Activated CD4-positive, alpha-beta T cell treated with anti-CD3 and anti-CD28 coated beads, Interleukin-2, amount 50 U/mL, for 16 hours (primary cell): Measurements from ENCODE around the gene SHISA7.
"Not testable (repeated sequence)": the region's sequence is repeated elsewhere in the genome, so short reads cannot be mapped to it uniquely, and the experiment has no call there.

Source experiments
- DNase-seq: peaks from one replicate; pipeline ENCODE4 v3.0.0-alpha.2; 2020

SHISA7 gene

DNA sequence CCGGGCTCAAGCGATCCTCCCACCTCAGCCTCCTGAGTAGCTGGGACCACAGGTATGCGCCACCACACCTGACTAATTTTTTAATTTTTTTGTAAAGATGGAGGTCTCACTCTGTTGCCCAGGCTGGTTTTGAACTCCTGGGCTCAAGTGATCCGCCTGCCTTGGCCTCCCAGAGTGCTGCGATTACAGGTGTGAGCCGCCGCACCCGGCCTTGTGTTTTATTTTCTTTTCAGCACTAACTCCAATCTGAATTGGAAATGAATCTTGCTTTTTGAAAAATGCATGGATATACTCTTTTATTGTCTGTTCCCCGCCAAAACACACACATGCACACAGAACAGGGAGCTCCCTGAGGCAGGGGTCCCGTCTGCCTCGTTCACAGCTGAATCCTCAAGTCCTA is 19.6 kb upstream of the SHISA7 start:
- no peak for DNase-seq

DNA sequence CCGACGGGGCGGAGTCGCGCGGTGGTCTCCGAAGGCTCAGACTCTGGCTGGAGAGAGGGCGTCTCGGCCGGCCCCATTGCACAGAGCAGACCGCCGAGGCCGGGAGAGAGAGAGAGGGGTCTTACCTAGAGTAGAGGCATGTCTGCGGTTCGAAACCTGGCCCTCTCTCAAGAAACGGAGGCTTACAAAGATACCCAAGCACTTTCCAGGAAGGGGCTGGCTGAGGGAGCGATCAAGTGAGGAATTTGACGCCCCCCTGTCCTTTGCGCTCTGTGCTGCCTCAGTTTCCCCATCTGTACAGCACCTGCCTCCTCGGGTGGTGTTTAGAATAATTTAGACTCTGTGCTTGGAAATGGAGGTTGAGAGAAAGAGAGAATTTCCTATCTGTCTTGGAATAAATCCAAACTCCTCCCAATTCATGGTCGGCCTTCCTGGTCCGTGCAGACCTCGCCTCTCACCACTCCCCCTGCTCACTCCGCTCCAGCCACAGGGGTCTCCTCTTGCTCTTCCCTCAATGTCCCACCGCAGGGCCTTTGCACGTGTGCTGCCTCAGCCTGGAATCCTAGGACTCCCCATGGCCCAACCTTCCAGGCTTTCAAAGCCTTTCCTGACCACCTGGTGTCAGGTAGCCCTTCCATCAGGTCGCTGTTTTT is 19.0 kb upstream of the SHISA7 start:
- no peak for DNase-seq

DNA sequence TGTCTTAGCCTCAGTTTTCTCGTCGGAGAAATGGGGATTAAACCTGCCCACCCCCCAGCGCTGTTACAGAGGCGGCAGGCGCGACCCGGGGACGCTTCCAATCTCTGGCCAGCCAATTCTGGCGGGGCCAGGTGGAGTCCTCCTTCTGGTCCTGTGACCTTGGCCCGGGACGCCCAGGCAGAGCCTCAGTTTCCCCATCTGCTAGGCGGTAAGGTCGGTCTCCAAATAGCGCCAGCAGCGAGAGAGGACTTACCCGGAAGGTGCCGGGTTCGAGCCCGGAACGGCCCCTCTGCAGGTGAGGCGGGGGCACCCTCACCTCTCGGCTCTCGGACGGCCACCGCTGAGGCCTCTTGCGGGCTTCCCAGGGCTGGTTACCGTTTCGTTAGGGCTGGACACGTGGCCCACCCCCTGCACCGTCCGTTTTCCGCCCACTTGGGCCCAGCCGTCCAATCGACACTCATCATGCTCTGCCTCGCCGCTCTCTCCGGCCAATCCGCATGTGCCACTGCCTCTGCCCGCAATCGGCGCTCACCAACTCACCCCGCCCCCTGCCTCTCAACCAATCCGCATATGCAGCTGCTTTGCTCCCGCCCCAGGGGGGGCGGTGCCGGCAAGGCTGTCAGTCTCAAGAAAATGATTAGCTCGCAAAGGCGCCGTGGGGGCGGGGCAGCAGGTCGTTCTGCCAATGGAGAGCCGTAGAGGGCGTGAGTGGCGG is 18.3 kb upstream of the SHISA7 start, which contains the start of gene ISOC2:
Gene ISOC2, minus strand, starts transcription at position 384 of the 715 bp plus-strand sequence. CDS start 5,156 bp downstream, outside the sequence.
- peak; percentile 100 for DNase-seq

DNA sequence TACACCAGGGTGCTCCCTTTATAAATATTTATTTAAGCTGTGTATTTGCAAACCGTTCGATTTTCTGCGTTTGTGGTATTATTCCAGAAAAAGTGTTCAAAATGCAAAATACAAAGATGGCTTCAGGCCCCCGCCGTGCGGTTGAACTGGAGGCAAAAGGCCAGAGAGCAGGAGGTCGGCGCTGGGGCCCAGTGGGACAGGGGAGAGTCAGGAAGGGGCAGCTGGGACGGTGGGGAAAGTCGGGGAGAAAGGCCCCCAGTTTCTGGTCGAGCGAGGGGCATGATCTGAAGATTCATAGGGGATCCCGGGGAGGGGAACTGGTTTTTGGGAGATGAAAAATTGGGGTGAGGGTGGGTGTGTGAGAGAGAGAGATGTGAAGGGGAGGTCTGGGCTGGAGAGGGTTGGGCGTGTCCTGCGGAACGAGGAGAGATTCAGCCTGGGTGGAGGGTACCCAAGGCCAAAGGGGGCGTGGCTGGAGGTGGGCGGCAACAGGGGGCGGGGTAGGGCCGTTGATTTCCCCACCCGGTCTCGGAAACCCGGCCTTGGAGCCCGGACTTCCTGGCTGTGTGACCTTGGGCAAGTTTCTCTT is 17.7 kb upstream of the SHISA7 start:
- peak; percentile 65 for DNase-seq

DNA sequence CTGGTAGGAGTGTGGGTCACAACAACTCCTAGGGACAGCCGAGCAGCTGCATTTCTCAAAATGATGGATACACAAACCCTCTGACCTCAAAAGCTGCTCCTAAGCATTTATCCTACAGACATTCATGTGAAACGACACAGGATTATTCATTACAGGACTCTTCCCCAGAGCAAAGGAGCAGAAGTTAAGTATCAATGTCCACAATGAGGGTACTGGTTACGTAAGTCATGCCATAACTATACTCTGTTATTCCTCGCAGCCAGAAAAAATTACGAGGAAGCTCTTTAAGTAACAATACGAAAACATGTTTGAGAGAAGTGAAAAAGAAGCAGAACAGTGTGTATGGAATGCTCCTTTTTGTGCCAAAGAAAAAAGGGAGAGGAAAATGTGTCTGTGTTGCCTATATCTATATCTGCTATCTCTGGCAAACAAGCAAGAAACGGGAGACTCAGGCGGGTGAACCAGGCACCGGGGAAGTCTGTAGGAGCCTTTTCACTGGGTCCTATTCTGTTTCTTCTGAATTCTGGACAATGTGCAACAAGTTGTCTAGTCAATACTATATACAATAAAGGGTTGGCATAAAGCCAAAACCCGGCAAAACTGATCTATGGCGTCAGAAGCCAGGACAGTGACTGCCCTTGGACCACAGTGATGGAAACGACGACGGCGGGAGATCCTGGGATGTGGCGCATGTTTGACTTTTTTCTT is 17.0 kb upstream of the SHISA7 start:
- DNase-seq, result no peak

DNA sequence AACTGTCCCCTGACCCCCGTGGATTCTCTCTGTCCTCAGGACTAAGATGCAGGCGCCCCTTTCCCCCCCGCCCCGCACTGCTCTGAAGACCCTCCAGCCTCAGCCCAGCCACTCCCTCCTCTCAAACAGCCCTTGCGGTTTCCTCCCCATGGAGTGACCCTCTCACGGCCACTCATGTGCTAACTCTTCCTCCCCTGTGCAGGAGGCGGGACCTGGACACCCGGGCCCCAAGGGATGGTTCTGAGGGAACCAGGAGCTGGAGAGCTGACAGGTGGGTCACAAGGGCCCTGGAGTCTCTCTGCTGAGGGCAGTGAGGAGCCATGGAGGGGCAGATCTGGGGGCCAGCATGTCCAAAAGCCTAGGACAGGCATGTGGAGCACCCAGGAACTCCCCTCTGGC is 16.4 kb upstream of the SHISA7 start:
- DNase-seq, result no peak

DNA sequence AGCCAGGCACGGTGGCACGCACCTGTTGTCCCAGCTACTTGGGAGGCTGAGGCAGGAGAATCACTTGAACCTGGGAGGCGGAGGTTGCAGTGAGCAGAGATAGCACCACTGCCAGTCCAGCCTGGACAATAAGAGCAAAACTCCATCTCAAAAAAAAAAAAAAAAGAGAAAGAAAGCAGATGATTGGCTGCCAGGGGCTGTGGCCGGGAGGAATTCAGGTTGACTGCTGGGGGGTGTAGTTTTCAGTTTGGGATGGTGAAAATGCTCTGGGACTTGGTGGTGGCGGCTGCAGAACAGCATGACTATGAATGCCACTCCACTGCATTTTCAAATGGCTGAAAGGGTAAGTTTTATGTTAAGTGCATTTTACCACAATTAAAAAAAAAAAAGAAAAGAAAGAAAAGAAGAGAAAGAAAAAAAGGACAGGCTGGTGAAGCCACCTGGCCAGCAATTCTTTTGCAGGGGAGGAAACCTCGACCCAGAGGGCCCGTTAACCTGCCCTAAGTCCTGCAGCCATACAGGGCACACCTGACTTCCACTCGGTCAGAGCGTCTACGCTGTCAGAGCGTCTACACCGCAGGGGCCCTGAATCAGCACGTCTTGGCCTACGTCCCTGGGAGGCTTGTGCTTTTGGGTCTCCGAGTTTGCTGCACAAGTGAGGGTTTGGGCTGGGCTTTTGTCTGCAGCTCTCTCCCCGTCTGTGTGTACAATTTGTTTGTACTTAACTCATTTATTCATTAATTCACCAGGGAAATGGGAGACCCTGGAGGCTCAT is 14.8 kb upstream of the SHISA7 start:
- no peak for DNase-seq

DNA sequence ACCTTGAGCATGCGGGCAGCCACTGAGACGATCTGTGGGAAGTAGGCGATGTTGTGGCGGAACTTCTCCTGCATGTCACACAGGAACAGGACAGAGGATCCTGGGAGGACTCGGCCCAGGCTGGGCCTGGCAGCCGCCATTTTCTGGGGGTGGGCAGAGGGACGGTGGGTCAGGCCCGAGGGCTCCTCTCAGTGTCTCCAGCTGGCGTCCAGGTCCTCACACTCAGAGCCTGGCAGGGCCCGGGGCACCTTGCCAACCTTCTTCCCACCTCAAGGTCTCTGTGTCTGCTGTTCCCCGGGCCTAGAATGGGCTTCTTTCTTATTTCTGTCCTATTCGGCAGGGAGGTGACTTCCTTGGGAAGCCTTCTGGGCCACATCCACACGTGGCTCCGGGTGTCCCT is 13.2 kb upstream of the SHISA7 start:
- DNase-seq, result no peak

DNA sequence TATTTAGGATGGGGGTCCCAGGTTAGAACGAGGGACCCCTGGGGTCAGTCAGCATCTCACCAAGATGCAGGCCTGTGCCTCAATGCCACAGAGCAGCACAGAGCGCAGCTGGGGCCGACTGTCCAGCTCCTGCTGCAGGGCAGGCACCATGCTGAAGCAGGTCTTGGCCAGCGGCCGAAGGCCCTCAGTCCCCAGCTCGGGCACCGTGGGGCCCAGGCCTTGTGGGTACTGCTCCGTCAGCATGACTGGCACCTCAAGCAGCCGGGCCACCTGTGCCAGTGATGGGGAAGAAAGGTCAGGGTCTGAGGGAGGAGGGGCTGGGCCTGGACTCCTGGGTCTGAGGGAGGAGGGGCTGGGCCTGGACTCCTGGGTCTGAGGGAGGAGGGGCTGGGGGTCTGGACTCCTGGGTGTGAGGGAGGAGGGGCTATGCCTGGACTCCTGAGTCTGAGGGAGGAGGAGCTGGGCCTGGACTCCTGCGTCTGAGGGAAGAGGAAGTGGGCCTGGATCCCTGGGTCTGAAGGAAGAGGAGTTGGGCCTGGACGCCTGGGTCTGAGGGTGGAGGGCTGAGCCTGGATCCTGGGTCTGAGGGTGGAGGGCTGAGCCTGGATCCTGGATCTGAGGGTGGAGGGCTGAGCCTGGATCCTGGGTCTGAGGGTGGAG is 12.6 kb upstream of the SHISA7 start:
- no peak for DNase-seq

DNA sequence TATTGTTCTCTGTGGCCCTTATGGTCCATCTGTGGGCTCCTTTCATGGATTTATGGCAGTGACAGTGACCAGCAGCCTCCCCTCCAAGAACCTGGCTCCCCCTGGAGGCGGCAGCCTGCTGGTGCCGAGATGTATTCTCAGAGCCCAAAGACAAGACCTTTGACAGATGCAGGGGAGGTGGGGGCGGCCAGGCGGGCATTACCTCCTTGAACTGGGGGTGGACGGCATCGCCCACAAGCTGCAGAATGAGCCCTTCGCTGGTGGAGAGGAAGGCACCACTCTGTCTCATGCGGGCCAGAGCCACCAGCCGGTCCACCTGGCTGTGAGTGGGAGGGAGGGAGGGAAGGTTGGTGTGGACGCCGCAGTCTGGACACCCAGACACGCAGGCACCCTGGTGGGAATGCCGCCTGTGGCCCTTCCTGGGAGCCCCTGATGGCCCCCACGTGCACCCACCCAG is 11.7 kb upstream of the SHISA7 start:
- peak; percentile 52 for DNase-seq

DNA sequence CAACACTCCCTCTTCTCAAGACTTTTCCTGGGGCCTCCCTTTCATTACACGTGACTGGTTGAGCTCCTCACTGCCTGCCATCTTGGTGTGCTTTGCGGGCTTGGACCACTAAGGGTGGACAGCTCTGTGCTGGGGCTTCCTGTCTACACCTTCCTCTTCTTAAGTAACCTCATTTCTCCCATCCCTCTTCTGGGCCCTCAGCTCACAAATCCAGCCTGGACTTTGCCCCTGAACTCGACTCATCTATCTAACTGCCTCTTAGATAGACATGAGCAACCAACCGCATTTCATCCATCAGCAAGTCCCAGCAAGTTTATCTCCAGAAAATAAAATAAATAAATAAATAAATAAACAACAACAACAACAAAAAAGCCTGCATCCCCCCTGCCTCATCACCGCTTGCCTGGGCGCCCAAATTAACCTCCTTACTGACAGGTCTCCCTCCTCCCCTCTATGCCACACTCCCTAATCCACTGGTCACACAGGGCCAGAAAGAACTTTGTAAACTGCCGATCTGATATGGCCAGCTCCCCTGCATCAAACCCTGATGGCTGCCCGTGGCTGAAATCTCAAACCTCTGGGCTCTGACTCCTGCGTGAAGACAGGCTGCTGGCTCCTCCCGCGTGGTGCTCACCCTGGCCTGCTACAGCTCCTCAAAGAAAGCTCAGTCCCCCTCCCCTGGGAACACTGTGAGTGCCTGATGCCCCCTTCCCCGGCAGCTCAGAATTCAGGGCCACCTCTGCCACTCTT is 10.6 kb upstream of the SHISA7 start:
- no peak for DNase-seq

DNA sequence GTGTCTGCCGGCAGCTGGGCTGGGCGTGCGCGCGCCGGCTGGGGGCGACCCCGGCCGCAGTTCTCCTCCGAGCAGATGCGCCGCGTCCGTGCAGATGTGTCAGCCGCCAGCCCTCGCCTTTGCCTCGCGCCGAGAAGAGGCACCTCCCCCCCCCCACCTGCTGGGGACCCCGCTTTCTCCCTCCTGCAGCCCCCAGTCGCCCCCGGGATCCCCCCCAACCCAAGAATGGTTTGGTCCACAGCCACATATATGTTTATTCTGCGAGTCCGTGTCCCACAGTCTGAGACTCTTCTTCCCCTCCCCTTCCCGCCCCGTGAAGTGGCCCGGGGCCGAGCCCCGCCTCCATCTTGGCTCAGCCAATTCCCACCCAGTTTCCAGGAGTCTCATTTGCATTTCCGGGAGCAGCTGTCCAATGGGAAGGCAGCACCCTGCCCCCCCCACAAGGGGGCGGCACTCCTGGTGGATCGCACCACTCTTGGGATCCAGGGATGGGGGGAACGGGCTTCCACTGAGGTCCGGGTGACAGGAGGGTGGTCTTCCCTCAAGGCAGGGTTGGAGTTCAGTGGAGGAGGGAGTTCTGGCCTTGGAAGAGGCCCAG is 9.7 kb upstream of the SHISA7 start:
- DNase-seq, result peak; percentile 59

DNA sequence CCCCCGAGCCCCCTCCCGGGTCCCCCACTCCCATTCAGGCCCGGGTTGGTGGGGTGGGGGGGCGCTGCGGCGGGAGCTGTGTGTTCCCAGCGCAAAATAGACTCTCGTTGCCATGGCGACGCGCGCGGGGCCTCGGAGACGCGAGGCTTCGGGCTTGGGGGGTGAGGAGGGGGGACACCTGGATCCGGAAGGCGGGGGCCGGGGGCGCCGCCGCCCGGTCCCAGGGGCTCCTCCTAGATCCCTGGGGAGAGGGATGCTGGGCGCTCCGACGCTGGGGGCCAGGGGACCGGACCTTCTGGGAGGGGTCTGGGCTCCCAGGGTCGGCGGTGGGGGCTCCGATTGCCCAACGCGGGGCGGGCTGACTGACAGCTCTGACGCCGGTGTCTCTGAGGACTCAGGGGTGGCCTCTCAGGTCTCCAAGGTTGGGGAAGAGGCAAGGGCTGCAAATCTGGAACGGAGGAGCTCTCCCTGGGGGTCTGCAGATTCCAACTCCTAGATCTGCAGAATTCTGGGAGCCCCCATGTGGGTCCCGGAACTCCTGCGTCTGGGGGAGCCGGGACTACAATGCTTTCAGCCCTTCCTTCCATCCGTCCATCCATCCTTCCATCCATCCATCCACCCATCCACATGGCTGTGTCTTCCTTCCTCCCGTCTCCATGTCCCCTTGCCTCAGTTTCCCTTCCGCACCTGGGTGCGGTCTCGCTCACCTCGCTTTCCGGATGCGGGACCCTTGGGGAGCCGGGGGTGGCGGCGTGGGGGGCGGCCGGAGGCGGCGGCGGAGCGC is 9.1 kb upstream of the SHISA7 start:
- no peak for DNase-seq

DNA sequence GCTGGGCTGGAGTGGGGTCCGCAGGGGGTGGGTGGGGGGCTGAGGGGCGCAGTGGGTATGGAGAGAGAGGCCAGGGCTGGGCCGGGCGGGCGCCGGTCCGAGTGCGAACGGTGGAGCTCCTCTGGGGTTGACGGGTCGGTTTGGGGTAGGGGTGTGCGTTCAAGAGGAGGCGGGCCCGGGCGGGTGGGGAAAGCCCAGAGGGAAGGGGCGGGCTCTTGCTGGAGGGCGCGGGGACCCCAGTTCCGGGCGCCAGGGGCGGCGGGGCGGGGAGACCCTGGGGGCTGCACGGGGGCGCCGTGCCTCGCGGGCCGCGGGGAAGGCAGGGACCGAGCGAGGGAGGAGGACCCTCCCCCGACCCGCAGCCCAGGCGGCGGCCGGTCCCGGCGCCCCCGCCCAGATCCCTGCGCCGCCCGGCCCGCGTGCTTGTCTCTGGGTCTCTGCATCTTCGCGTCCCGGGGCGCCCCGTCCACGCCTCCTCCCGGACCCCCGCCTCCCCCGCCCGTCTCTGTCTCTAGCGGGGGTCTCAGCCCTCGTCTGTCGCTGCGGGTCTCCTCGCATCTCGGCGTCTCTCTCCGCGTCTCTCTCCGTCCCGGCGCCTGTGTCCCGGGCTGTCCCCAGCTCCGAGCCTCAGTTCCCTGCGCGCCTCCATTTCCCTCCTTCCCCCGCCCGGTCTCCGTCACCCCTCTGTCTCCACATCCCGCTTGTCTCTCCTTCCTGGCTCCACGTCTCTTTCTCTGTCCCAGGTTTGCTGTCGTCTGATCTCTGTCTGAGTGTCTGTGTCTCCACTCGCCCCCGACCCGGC is 8.3 kb upstream of the SHISA7 start:
- DNase-seq, result no peak

DNA sequence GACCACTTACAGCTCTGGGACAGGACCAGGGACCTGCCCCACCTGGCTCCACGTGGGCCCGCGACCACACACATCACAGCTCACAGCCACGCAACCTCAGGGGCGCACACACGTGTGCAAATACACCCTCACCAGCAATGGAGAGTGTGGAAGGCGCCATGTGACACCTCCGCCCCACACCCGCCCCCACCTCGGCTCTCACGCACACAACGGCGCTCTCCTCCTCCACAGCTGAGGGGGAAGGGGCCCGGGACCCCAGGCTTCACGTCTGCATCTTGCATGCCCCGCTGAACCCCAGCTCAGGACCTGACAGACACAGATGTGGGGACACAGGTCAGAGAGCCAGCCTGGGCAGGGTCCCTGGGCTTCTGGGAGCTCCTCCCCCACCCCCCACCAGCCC is 6.4 kb upstream of the SHISA7 start:
- DNase-seq, result no peak

DNA sequence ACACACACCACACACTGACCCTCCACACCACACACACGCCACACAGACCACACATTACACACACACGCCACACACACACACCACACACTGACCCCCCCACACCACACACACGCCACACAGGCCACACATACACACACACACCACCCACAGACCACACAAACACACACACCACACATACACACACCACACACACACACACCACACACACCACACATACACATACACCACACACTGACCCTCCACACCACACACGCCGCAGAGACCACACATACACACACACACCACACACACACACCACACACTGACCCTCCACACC is 5.0 kb upstream of the SHISA7 start:
- DNase-seq, result not testable (repeated sequence)

DNA sequence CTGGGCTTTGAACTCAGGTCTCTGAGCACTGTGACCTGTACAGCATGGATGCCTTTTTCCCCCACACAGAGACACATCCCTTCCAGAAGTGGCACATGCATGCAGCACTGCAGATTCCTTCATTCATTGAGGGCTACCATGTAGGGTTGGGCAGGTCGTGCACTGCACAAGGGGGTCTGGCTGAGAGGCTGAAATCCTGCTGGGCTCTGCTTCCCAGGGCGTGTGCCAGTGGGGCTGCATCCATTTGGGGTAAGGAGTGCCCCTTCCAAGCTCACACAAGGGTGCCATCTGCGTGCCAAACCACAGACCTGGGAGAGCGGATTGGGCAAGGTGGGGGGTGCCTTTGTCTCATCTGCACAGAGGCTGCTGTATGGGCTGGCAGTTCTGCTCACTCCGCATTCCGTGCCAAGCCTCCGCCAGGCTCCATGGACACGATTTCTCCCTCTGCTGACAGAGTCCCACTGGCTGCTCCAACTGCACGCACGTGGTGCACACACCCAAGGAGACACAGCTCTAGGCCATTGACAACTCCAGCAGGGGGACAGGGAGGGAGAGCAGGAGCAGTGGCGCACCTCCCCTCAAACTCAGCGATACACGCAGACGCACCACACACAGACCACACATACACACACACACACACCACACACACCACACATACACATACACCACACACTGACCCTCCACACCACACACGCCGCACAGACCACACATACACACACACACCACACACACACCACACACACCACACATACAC is 4.5 kb upstream of the SHISA7 start:
- DNase-seq, result no peak

DNA sequence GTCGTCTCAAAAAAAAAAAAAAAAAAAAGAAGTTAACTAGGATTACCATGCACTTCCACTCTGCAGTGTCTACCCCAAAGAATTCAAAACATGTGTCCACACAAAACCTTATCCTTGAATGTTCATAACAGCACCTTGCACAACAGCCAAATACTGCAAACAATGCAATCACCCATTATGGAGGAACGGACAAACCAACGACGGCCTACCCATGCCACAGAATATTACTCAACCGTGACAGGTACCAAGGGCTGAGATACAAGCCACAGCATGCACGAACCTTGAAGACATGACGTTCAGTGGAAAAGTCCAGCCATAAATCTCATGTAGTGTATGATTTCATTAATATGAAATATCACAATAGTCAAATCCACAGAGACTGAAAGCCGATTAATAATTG is 3.0 kb upstream of the SHISA7 start:
- no peak for DNase-seq

DNA sequence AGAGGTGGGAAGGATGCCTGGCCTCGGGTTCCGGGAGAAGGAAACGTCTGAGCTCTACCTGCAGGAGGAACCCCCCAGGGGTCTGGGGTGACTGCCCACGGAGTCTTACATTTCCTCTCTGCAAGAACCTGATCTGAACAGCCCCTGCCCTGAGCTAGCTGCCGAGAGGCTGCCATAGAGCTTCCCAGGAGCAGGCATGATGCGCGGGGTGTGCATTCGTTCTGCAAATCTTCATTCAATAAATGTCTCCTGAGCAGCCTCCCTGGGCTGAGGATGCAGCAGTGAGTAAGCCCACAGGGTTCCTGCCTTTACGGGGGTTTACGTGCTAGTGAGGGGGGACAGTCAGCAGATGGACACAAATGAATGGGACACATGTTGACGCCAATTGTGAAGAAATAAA is 1.5 kb upstream of the SHISA7 start:
- no peak for DNase-seq
